Trophoblast cell (in vitro differentiated cells and primary cell): ENCODE measurements around the gene CBX7.

Source experiments
- DNase-seq, 2 donors: peaks; one replicate each; pipeline ENCODE4 v3.0.0-alpha.2; 2016
- H2AFZ ChIP-seq: 2 replicates; pipeline ENCODE4 v1.6.1; 2013; ENCODE audit warnings: low read length, moderate library complexity, mild to moderate bottlenecking; ENCODE audit not compliant: insufficient read depth, poor library complexity
- H2AK5ac ChIP-seq: 2 replicates; pipeline ENCODE4 v1.6.1; 2013; ENCODE audit warnings: mild to moderate bottlenecking, low read length
- H2BK120ac ChIP-seq: 2 replicates; pipeline ENCODE4 v1.6.1; 2013; ENCODE audit warnings: low read length, mild to moderate bottlenecking, moderate library complexity; ENCODE audit not compliant: insufficient read depth, poor library complexity
- H2BK12ac ChIP-seq: 2 replicates; pipeline ENCODE4 v1.6.1; 2013; ENCODE audit warnings: mild to moderate bottlenecking, low read length, moderate library complexity
- H2BK5ac ChIP-seq: 2 replicates; pipeline ENCODE4 v1.6.1; 2013; ENCODE audit warnings: low read length, low read depth, moderate library complexity, mild to moderate bottlenecking; ENCODE audit not compliant: poor library complexity
- H3K14ac ChIP-seq: 2 replicates; pipeline ENCODE4 v1.6.1; 2013; ENCODE audit warnings: mild to moderate bottlenecking, low read length
- H3K18ac ChIP-seq: 2 replicates; pipeline ENCODE4 v1.6.1; 2013; ENCODE audit warnings: mild to moderate bottlenecking, low read length
- H3K23ac ChIP-seq: 2 replicates; pipeline ENCODE4 v1.6.1; 2013; ENCODE audit warnings: low read length
- H3K27ac ChIP-seq: 2 replicates; pipeline ENCODE4 v1.5.1; 2013; ENCODE audit warnings: low read depth, mild to moderate bottlenecking, inconsistent platforms, low read length, moderate library complexity
- H3K27me3 ChIP-seq: 2 replicates; pipeline ENCODE4 v1.6.1; 2013; ENCODE audit warnings: inconsistent platforms, mild to moderate bottlenecking, low read length, moderate library complexity; ENCODE audit not compliant: insufficient read depth
- H3K36me3 ChIP-seq, 2 experiments: 1 replicate in 1 of 2; 2 replicates in 1 of 2; pipeline ENCODE4 v1.6.1; 2013; ENCODE audit warnings: low read length in 2 of 2, mild to moderate bottlenecking in 2 of 2, moderate library complexity in 1 of 2; ENCODE audit not compliant: insufficient read depth in 2 of 2, control insufficient read depth in 1 of 2
- H3K4ac ChIP-seq: 2 replicates; pipeline ENCODE4 v1.6.1; 2013; ENCODE audit warnings: low read depth, mild to moderate bottlenecking, low read length, moderate library complexity
- H3K4me1 ChIP-seq, 2 experiments: 1 replicate in 1 of 2; 2 replicates in 1 of 2; pipeline ENCODE4 v1.6.1; 2013; ENCODE audit warnings: low read length in 2 of 2, mild to moderate bottlenecking in 2 of 2, moderate library complexity in 1 of 2; ENCODE audit not compliant: insufficient read depth in 2 of 2, control insufficient read depth in 1 of 2
- H3K4me2 ChIP-seq: 2 replicates; pipeline ENCODE4 v1.6.1; 2013; ENCODE audit warnings: inconsistent platforms, mild to moderate bottlenecking, low read length, moderate library complexity
- H3K4me3 ChIP-seq: 2 replicates; pipeline ENCODE4 v1.5.1; 2013; ENCODE audit warnings: mild to moderate bottlenecking, low read depth, low read length, inconsistent platforms
- H3K79me1 ChIP-seq: one replicate; pipeline ENCODE4 v1.6.1; 2013; ENCODE audit warnings: low read length
- H3K79me2 ChIP-seq: 2 replicates; pipeline ENCODE4 v1.6.1; 2013; ENCODE audit warnings: low read length, mild to moderate bottlenecking; ENCODE audit not compliant: control insufficient read depth, insufficient read depth, poor library complexity
- H3K9ac ChIP-seq: 2 replicates; pipeline ENCODE4 v1.6.1; 2013; ENCODE audit warnings: mild to moderate bottlenecking, low read length
- H3K9me3 ChIP-seq: 2 replicates; pipeline ENCODE4 v1.6.1; 2013; ENCODE audit warnings: low read depth, mild to moderate bottlenecking, control low read depth, inconsistent platforms, low read length; ENCODE audit not compliant: insufficient read depth
- H4K12ac ChIP-seq: 2 replicates; pipeline ENCODE4 v1.6.1; 2013; ENCODE audit warnings: low read depth, mild to moderate bottlenecking, low read length, moderate library complexity
- H4K8ac ChIP-seq: 2 replicates; pipeline ENCODE4 v1.6.1; 2013; ENCODE audit warnings: low read depth, mild to moderate bottlenecking, low read length, moderate library complexity
- H4K91ac ChIP-seq: one replicate; pipeline ENCODE4 v1.6.1; 2013; ENCODE audit warnings: low read depth, mild to moderate bottlenecking, low read length, moderate library complexity
- WGBS: extraction: QIAGEN DNeasy Blood & Tissue Kit; methylation state at CpG from one replicate; pipeline ENCODE4 v1.1.7; 2013; ENCODE audit warnings: missing lambda C conversion rate; ENCODE audit not compliant: insufficient read length, insufficient coverage; ENCODE audit errors: extremely low coverage; 5-methylcytosine and 5-hydroxymethylcytosine counted together

CBX7 gene

GRCh38 chr22:39088685-39089032, 63.8 kb downstream of the CBX7 start:
- H3K79me2 ChIP-seq, result no peaks in the 10 kb centered on the region
- H2BK120ac ChIP-seq, result no peak overlapping the region
- H3K36me3 ChIP-seq, result no peaks in the 10 kb centered on the region
- H3K27me3 ChIP-seq, result no peaks in the 10 kb centered on the region
- no peak overlapping the region for H3K14ac ChIP-seq
- no peaks in the 10 kb centered on the region for H3K79me1 ChIP-seq
- H3K4me1 ChIP-seq, result peaks cover 2 to 3% of the 10 kb centered on the region in 2 experiments
- WGBS, result no CpG with 5 or more reads among the region's 5 CpGs
- H3K9me3 ChIP-seq, result no peaks in the 10 kb centered on the region
- H2AK5ac ChIP-seq, result no peak overlapping the region
- H3K4me3 ChIP-seq, result no peak overlapping the region
- H4K8ac ChIP-seq, result no peak overlapping the region
- H3K23ac ChIP-seq, result no peak overlapping the region
- no peak overlapping the region for H3K27ac ChIP-seq
- H2BK12ac ChIP-seq, result no peak overlapping the region
- H3K4me2 ChIP-seq, result no peak overlapping the region
- no peak overlapping the region for H4K12ac ChIP-seq
- no peak overlapping the region for H3K9ac ChIP-seq
- no peak for DNase-seq
- H2AFZ ChIP-seq, result no peak overlapping the region
- H4K91ac ChIP-seq, result no peak overlapping the region
- no peak overlapping the region for H2BK5ac ChIP-seq
- no peak overlapping the region for H3K4ac ChIP-seq
- no peak overlapping the region for H3K18ac ChIP-seq

GRCh38 chr22:39087881-39088684, 64.4 kb downstream of the CBX7 start:
- Histone ChIP-seq H4K8ac (no peak overlapping the region), H2AK5ac (no peak overlapping the region), H2BK12ac (no peak overlapping the region), H3K14ac (no peak overlapping the region), H3K18ac (no peak overlapping the region), H3K9ac (no peak overlapping the region), H3K79me1 (no peaks in the 10 kb centered on the region), H4K91ac (no peak overlapping the region), H3K36me3 (no peaks in the 10 kb centered on the region), H2BK5ac (no peak overlapping the region), H3K27me3 (no peaks in the 10 kb centered on the region), H4K12ac (peak overlapping the region; percentile 22), H2BK120ac (no peak overlapping the region), H3K27ac (no peak overlapping the region), H3K4me3 (no peak overlapping the region), H3K4me1 (peaks cover 2 to 3% of the 10 kb centered on the region in 2 experiments), H3K79me2 (no peaks in the 10 kb centered on the region), H3K4me2 (no peak overlapping the region), H3K4ac (no peak overlapping the region), H3K23ac (no peak overlapping the region), H3K9me3 (no peaks in the 10 kb centered on the region), H2AFZ (no peak overlapping the region)
- 100% methylated on average over 1 of the region's 18 CpGs for WGBS
- no peak for DNase-seq

GRCh38 chr22:39087098-39087497, 65.4 kb downstream of the CBX7 start:
- no peak overlapping the region for H3K4ac ChIP-seq
- no CpG with 5 or more reads among the region's 6 CpGs for WGBS

GRCh38 chr22:39084666-39085065, 67.8 kb downstream of the CBX7 start:
- H3K9ac ChIP-seq, result no peak overlapping the region
- no CpG with 5 or more reads among the region's 8 CpGs for WGBS
- H2BK12ac ChIP-seq, result no peak overlapping the region
- H4K12ac ChIP-seq, result no peak overlapping the region
- H3K79me2 ChIP-seq, result no peaks in the 10 kb centered on the region
- no peak for DNase-seq
- no peak overlapping the region for H3K23ac ChIP-seq
- H3K4me3 ChIP-seq, result no peak overlapping the region
- no peaks in the 10 kb centered on the region for H3K36me3 ChIP-seq
- no peak overlapping the region for H4K8ac ChIP-seq
- no peak overlapping the region for H3K4ac ChIP-seq
- no peak overlapping the region for H2BK5ac ChIP-seq
- H3K14ac ChIP-seq, result no peak overlapping the region
- no peaks in the 10 kb centered on the region for H3K79me1 ChIP-seq
- H3K27ac ChIP-seq, result no peak overlapping the region
- H3K4me1 ChIP-seq, result peaks cover 2 to 3% of the 10 kb centered on the region in 2 experiments
- no peak overlapping the region for H2AK5ac ChIP-seq
- H4K91ac ChIP-seq, result no peak overlapping the region
- no peak overlapping the region for H3K4me2 ChIP-seq
- no peak overlapping the region for H2AFZ ChIP-seq
- no peak overlapping the region for H2BK120ac ChIP-seq
- H3K9me3 ChIP-seq, result no peaks in the 10 kb centered on the region
- H3K18ac ChIP-seq, result no peak overlapping the region
- H3K27me3 ChIP-seq, result no peaks in the 10 kb centered on the region

More at GRCh38 chr22:39087098-39087497, 65.4 kb downstream of the CBX7 start:
- Histone ChIP-seq H2BK120ac (no peak overlapping the region), H2BK12ac (no peak overlapping the region), H2AK5ac (no peak overlapping the region), H3K27me3 (no peaks in the 10 kb centered on the region), H3K79me1 (no peaks in the 10 kb centered on the region), H3K14ac (no peak overlapping the region), H3K9ac (no peak overlapping the region), H4K12ac (no peak overlapping the region), H4K8ac (no peak overlapping the region), H3K27ac (no peak overlapping the region), H3K79me2 (no peaks in the 10 kb centered on the region), H3K4me1 (peaks cover 2 to 3% of the 10 kb centered on the region in 2 experiments), H2AFZ (no peak overlapping the region), H2BK5ac (no peak overlapping the region), H4K91ac (no peak overlapping the region), H3K36me3 (no peaks in the 10 kb centered on the region), H3K18ac (no peak overlapping the region), H3K4me3 (no peak overlapping the region), H3K4me2 (no peak overlapping the region), H3K23ac (no peak overlapping the region), H3K9me3 (no peaks in the 10 kb centered on the region)
- DNase-seq, result no peak
